Measurements from ENCODE around the gene MYPN.

The MYPN gene

GRCh38 chr10:68261132-68261856, 152.0 kb downstream of the MYPN start (continued):
- TF ChIP-seq ZNF561 (tag by site-specific recombination; IDR thresholded peaks at IDR 0.05; ENCODE audit: borderline replicate concordance) = no peak
- TF ChIP-seq ZNF48 (tag by site-specific recombination; IDR thresholded peaks at IDR 0.05) = no peak
- no peak for TF ChIP-seq ZNF169 (tag by site-specific recombination; IDR thresholded peaks at IDR 0.05)
- no peak for TF ChIP-seq ZNF398 (tag by site-specific recombination; IDR thresholded peaks at IDR 0.05)
- TF ChIP-seq, protein P1, sequence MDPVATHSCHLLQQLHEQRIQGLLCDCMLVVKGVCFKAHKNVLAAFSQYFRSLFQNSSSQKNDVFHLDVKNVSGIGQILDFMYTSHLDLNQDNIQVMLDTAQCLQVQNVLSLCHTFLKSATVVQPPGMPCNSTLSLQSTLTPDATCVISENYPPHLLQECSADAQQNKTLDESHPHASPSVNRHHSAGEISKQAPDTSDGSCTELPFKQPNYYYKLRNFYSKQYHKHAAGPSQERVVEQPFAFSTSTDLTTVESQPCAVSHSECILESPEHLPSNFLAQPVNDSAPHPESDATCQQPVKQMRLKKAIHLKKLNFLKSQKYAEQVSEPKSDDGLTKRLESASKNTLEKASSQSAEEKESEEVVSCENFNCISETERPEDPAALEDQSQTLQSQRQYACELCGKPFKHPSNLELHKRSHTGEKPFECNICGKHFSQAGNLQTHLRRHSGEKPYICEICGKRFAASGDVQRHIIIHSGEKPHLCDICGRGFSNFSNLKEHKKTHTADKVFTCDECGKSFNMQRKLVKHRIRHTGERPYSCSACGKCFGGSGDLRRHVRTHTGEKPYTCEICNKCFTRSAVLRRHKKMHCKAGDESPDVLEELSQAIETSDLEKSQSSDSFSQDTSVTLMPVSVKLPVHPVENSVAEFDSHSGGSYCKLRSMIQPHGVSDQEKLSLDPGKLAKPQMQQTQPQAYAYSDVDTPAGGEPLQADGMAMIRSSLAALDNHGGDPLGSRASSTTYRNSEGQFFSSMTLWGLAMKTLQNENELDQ (tag by site-specific recombination; IDR thresholded peaks at IDR 0.05; ENCODE audit: low read depth) = no peak
- TF ChIP-seq ZNF426 (tag by site-specific recombination; IDR thresholded peaks at IDR 0.05) = no peak
- TF ChIP-seq ZNF664 (tag by site-specific recombination; IDR thresholded peaks at IDR 0.05) = no peak
- TF ChIP-seq ZNF211 (tag by site-specific recombination; IDR thresholded peaks at IDR 0.05; ENCODE audit: low read depth) = no peak
- no peak for TF ChIP-seq ZNF768 (tag by site-specific recombination; IDR thresholded peaks at IDR 0.05)
- TF ChIP-seq ZNF121 (tag by site-specific recombination; IDR thresholded peaks at IDR 0.05) = no peak
- no peak for TF ChIP-seq ZNF621 (tag by site-specific recombination; IDR thresholded peaks at IDR 0.05)
- no peak for TF ChIP-seq ZBTB10 (tag by site-specific recombination; IDR thresholded peaks at IDR 0.05)
- TF ChIP-seq SALL2 (tag by site-specific recombination; IDR thresholded peaks at IDR 0.05; ENCODE audit: borderline replicate concordance) = no peak
- no peak for TF ChIP-seq TSHZ1 (tag by site-specific recombination; IDR thresholded peaks at IDR 0.05; ENCODE audit: borderline replicate concordance)
- TF ChIP-seq ZNF521 (tag by site-specific recombination; IDR thresholded peaks at IDR 0.05) = no peak
- peak; percentile 39; the same call in 1 of the 2 replicates for TF ChIP-seq KLF1 (tag by site-specific recombination; IDR thresholded peaks at IDR 0.05)
- TF ChIP-seq ZNF10 (tag by site-specific recombination; IDR thresholded peaks at IDR 0.05) = no peak
- no peak for TF ChIP-seq BCL11A (tag by site-specific recombination; IDR thresholded peaks at IDR 0.05; ENCODE audit: low read depth)
- no peak for TF ChIP-seq SCRT1 (tag by site-specific recombination; IDR thresholded peaks at IDR 0.05; ENCODE audit: borderline replicate concordance)
- TF ChIP-seq, protein P2, sequence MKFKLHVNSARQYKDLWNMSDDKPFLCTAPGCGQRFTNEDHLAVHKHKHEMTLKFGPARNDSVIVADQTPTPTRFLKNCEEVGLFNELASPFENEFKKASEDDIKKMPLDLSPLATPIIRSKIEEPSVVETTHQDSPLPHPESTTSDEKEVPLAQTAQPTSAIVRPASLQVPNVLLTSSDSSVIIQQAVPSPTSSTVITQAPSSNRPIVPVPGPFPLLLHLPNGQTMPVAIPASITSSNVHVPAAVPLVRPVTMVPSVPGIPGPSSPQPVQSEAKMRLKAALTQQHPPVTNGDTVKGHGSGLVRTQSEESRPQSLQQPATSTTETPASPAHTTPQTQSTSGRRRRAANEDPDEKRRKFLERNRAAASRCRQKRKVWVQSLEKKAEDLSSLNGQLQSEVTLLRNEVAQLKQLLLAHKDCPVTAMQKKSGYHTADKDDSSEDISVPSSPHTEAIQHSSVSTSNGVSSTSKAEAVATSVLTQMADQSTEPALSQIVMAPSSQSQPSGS (tag by site-specific recombination; IDR thresholded peaks at IDR 0.05; ENCODE audit: low read depth) = no peak
- no peak for TF ChIP-seq PATZ1 (tag by site-specific recombination; IDR thresholded peaks at IDR 0.05)
- TF ChIP-seq ZBTB20 (tag by site-specific recombination; IDR thresholded peaks at IDR 0.05) = no peak
- TF ChIP-seq ZBTB17 (tag by site-specific recombination; IDR thresholded peaks at IDR 0.05) = no peak
- peak; percentile 50 for TF ChIP-seq GLIS1 (tag by site-specific recombination; IDR thresholded peaks at IDR 0.05)
- TF ChIP-seq ZSCAN30 (tag by site-specific recombination; IDR thresholded peaks at IDR 0.05) = no peak
- TF ChIP-seq ZNF114 (tag by site-specific recombination; IDR thresholded peaks at IDR 0.05) = no peak
